Ovary (tissue), 3 donors: ENCODE results near the gene C16orf54.

Experiments used
- CTCF ChIP-seq, 3 donors: fragments of 450-650 bp in 2 of 3; fragments of 200-600 bp in 1 of 3; IDR thresholded peaks; one replicate each; pipeline versions ENCODE4 v1.5.1 to v1.8.0; 2016 to 2022; ENCODE audit warnings: antibody characterized with exemption in 3 of 3, mild to moderate bottlenecking in 1 of 3
- EP300 ChIP-seq: sonication (generic); formaldehyde crosslinking; IDR thresholded peaks from one replicate; pipeline ENCODE4 v1.6.1; 2017; ENCODE audit warnings: antibody characterized with exemption
- POLR2A ChIP-seq: fragments of 450-650 bp; IDR thresholded peaks from one replicate; pipeline ENCODE4 v1.6.1; 2017; ENCODE audit warnings: antibody characterized with exemption, mild to moderate bottlenecking, moderate library complexity
- donor health status: DM: no; HTN: no; CAD: no.

GRCh38 chr16:29774730-29775129 is 28.9 kb upstream of the C16orf54 start:
- TF ChIP-seq POLR2A (no peak), CTCF (IDR thresholded peaks at IDR 0.05) (no peak), EP300 (no peak)
